HG03521 (cell line): ENCODE data around the gene PPP1R3F.
"Not testable (repeated sequence)": the region's sequence is repeated elsewhere in the genome, so short reads cannot be mapped to it uniquely, and the experiment has no call there.

Experiments used
- ATAC-seq: cut with Tn5 transposase; IDR thresholded peaks from one replicate; pipeline ENCODE4 v1.9.1; 2021; ENCODE audit warnings: mild to moderate bottlenecking, moderate library complexity; ENCODE audit not compliant: unreplicated experiment

Gene PPP1R3F

GRCh38 chrX:49308604-49309269 is 39.1 kb downstream of the PPP1R3F start:
- no peak for ATAC-seq

DNA sequence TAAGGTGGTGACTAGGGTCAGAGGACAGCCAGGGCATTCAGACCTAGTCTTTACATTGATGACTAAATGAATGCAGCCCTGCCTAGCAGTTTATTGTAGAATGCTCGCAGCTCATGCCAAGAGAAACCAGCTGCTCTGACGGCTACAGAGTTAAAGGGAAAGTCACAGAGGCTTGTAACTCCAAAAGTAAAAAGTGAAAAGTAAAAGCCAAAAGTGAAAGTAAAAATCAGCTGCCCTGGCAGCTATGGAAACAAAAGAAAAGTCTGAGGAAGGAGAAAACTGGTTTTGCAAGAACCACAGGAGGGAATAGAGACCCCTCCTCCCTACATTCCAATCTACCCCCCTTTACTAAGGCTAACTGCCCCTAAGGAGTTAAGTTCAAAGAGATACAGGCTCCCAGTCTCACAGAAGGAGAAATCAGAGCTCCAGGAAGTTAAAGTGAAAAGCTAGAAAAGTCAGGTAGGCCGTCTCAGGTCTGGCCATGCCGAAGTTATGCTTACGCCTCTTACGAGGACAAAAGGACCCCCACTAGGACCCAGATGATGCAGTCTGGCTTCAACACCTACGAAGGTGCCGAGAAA is 39.9 kb downstream of the PPP1R3F start:
- ATAC-seq, result no peak

DNA sequence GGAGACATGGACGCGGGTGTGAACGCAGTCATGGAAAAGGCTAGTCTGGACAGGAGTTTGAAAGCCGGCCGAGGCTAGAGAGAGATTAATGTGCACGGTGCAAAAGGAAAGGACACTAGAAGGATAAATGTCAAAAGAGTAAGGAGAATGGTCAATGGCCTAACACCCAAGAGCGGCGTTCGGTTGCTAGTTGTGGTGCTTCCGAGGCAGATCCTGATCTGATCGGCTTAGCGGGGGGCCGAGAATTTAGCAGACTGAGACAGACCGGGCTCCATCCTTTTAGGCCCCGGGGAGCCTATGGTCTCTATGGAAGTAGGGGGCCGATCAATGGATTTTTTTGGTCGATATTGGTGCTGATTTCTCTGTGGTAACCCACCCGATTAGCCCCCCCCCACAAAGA is 40.8 kb downstream of the PPP1R3F start:
- no peak for ATAC-seq

DNA sequence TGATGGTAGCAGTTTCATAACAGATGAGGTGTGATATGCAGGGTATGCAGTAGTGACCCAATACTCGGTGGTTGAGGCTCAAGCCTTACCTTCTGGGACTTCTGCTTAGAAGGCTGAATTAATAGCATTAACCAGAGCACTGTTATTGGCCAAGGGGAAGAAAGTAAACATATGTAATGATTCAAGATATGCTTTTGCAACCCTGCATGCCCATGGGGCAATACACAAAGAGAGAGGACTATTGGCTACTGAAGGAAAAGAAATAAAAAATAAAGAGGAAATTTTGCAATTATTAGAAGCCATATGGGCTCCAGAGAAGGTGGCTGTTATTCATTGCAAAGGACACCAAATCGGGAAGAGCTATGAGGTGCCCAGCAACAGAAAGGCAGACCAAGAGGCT is 42.6 kb downstream of the PPP1R3F start:
- no peak for ATAC-seq

GRCh38 chrX:49316085-49316484 is 46.5 kb downstream of the PPP1R3F start:
- no peak for ATAC-seq

- ATAC-seq, result not testable (repeated sequence)
Measured at GRCh38 chrX:49321737-49322136, 52.1 kb downstream of the PPP1R3F start, which contains the start of gene GAGE12J. Gene GAGE12J, plus strand, starts transcription at chrX:49322037. Its CDS starts 1,157 bp downstream, at chrX:49323194.

DNA sequence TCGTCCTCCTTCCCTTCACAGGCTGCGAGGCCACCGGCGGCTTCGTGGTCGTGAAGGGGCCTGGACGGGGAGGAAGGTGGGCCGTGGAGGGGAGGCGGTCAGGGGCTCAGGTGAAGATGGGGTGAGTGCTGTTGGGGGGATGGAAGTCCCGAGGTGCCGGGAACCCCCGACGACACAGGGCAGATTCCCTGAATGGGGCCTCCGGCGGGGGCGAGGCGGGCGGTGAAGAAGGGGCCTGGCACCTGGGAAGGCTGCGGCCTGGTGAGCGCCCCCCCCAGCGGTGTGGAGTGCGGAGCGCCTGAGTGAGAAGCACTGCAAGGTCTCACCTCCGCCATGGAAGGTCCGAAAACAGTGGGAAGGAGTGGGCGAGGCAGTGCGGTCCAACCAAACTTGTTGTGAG is 52.7 kb downstream of the PPP1R3F start:
- ATAC-seq, result not testable (repeated sequence)

DNA sequence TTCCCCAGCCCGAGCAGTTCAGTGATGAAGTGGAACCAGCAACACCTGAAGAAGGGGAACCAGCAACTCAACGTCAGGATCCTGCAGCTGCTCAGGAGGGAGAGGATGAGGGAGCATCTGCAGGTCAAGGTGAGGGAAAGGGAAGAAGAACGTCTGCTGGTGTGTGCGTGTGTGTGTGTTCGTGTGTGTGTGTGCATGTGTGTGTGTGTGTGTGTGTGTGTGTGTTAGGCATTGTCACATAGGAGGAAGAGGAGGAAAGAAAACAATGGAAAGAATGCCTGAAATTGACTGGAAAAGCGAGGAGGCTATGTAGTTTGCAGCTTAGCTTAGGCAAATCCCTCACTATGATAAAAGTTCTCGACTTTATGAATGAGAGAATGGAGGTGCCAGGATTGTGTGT is 54.1 kb downstream of the PPP1R3F start:
- not testable (repeated sequence) for ATAC-seq

- not testable (repeated sequence) for ATAC-seq
Measured at GRCh38 chrX:49330421-49330820, 60.8 kb downstream of the PPP1R3F start.

DNA sequence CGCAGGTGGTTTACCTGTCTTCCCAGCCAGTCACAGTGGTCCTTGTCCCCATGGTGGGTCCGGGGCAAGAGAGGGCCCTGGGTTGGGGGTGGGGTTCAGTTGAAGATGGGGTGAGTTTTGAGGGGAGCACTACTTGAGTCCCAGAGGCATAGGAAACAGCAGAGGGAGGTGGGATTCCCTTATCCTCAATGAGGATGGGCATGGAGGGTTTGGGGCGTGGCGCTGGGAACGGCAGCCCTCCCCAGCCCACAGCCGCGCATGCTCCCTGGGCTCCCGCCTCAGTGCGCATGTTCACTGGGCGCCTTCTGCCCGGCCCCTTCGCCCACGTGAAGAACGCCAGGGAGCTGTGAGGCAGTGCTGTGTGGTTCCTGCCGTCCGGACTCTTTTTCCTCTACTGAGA is 61.7 kb downstream of the PPP1R3F start, which contains the start of gene GAGE13:
Gene GAGE13 (plus strand): TSS at position 301 of the 400 bp plus-strand sequence. CDS start 1,156 bp downstream, outside the sequence.
- ATAC-seq, result not testable (repeated sequence)

GRCh38 chrX:49331841-49332240 is 62.2 kb downstream of the PPP1R3F start:
- not testable (repeated sequence) for ATAC-seq
